ENCODE measurements around the gene DCUN1D2.

DCUN1D2 gene

DNA sequence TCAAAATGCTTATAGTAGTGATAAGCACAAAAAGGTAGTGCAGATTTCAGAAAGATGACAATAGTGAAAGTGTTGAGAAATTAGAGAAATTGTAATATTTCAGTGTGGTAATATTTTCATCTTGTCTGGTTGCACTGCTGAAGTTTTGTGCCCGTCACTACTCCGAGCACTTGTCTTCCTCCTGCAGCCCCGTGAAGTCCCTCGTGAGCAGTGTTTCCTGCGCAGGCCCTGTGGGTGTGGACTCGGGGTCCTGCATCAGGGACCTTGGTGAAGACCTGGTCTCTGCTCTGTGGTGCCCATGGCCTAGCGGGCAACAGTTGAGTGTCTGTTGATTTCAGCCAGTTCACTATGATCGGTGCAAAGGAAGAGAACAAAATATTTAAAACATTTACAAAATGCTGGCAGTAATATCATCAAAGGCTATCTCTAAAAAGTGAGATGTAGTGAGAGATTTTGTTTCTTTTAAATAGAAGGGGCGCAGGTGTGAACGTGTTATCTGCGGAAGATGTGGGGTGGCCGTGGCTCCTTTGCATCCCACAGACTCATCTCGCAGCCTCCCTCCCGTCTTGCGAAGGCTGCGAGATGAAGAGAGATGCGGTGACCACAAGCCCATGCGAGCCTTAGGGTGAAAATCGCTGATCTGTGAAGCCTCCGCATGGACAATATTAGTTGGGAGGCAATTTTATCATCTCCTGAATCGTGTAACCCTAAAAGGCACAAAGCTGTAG, 27.7 kb upstream of the DCUN1D2 start:
- in situ Hi-C loops (cut with HindIII; ENCODE audit: low sequenced_read_pairs), result no loop called here
- DNase-seq (ENCODE audit: low read depth, low spot score), result no peak
- H3K4me3 ChIP-seq (ENCODE audit: low read depth, low read length), result no peak overlapping the region
- TF ChIP-seq, protein P1, sequence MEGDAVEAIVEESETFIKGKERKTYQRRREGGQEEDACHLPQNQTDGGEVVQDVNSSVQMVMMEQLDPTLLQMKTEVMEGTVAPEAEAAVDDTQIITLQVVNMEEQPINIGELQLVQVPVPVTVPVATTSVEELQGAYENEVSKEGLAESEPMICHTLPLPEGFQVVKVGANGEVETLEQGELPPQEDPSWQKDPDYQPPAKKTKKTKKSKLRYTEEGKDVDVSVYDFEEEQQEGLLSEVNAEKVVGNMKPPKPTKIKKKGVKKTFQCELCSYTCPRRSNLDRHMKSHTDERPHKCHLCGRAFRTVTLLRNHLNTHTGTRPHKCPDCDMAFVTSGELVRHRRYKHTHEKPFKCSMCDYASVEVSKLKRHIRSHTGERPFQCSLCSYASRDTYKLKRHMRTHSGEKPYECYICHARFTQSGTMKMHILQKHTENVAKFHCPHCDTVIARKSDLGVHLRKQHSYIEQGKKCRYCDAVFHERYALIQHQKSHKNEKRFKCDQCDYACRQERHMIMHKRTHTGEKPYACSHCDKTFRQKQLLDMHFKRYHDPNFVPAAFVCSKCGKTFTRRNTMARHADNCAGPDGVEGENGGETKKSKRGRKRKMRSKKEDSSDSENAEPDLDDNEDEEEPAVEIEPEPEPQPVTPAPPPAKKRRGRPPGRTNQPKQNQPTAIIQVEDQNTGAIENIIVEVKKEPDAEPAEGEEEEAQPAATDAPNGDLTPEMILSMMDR (IDR thresholded peaks at IDR 0.05; ENCODE audit: low read depth, low read length), result no peak

DNA sequence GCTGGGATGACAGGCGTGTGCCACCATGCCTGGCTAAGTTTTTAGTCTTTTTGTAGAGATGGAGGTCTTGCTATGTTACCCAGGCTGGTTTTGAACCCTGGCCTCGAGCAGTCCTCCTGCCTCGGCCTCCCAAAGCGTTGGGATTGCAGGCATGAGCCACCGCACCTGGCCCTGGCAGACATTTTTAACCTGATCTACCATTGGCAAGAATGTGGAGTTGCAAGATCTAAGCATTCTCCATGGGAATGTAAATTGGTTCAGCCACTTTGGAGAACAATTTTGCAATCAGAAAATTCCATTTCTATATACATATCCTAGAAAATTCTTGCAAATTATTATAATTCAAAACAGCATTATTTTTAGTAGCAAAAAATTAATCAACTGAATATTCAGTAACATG, 24.3 kb upstream of the DCUN1D2 start:
- in situ Hi-C loops (cut with HindIII; ENCODE audit: low sequenced_read_pairs), result no loop called here
- DNase-seq (ENCODE audit: low read depth, low spot score), result no peak
- TF ChIP-seq, protein P1 (IDR thresholded peaks at IDR 0.05; ENCODE audit: low read depth, low read length), result no peak
- no peak overlapping the region for H3K4me3 ChIP-seq (ENCODE audit: low read depth, low read length)

DNA sequence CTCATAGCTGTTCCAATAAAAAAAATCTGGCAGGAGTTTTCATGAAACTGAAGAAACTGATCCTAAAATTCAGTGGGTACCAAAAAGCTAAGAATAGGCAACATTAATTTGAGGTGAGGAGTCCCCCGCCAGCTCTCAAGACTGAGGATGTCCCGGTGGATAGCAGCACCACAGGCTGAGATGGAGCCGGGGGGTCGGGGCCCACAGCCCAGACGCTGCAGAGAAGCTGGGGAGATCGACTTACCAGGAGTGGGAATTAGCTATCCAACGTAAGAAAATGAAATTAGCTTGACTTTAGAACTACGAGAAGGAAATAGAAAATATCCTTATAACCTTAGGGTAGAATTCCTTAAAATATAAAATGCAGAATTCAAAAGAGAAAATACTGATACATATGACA, 23.2 kb upstream of the DCUN1D2 start:
- no peak for DNase-seq (ENCODE audit: low read depth, low spot score)
- TF ChIP-seq, protein P1 (IDR thresholded peaks at IDR 0.05; ENCODE audit: low read depth, low read length), result no peak
- in situ Hi-C loops (cut with HindIII; ENCODE audit: low sequenced_read_pairs), result no loop called here
- H3K4me3 ChIP-seq (ENCODE audit: low read depth, low read length), result no peak overlapping the region

DNA sequence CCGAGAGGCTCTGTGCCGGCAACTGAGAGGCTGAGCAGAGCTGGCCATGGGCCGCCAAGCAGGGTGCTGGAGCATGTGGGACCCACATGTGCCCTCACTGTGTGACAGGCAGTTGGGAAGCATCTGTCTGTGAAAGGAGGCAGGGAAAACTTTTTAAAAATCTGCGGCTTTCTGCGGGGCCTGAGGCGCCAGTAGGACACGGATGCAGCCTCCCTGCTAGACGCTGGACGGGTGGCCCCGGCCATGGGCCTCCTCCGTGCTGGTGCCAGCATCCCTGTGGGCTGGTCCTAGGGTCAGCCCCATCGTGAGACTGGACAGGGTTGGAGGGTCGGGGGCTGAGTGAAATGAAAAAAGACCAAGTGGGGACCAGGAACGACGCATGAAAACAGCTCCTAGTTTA, 20.9 kb upstream of the DCUN1D2 start:
- H3K4me3 ChIP-seq (ENCODE audit: low read depth, low read length), result no peak overlapping the region
- no peak for DNase-seq (ENCODE audit: low read depth, low spot score)
- TF ChIP-seq, protein P1 (IDR thresholded peaks at IDR 0.05; ENCODE audit: low read depth, low read length), result no peak
- in situ Hi-C loops (cut with HindIII; ENCODE audit: low sequenced_read_pairs), result no loop called here

DNA sequence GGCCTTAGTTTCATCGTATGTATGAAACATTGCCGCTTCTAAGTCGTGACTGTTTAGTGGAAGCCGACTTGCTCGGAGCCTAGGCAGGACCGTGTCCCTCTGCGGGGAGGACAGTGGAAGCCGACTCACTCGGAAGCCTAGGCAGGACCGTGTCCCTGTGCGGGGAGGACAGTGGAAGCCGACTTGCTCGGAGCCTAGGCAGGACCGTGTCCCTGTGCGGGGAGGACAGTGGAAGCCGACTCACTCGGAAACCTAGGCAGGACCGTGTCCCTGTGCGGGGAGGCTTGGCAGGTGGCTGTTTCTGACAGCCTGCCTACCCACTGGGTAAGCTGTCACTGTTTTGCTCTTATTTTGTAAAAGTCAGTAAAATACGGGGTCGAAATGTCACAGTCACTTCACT, 20.4 kb upstream of the DCUN1D2 start:
- TF ChIP-seq, protein P1 (IDR thresholded peaks at IDR 0.05; ENCODE audit: low read depth, low read length), result no peak
- no peak for DNase-seq (ENCODE audit: low read depth, low spot score)
- in situ Hi-C loops (cut with HindIII; ENCODE audit: low sequenced_read_pairs), result no loop called here
- H3K4me3 ChIP-seq (ENCODE audit: low read depth, low read length), result no peak overlapping the region

DNA sequence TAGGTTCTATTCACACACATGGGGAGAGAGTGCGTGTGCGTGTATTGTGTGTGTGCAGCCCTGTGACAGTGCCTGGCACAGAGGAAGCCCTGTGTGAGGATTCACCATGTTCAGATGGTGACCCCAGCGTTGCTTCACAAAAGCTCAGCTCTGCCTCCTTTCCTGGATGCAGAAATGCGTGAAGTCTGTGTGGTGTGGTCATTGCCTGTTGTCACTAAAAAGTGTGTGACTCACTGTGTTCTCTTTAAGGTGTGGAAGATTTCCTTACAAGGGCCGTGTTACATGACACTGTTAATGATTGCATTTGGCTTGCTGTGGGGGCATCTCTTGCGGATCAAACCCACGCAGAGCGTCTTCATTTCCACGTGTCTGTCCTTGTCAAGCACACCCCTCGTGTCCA, 19.5 kb upstream of the DCUN1D2 start:
- H3K4me3 ChIP-seq (ENCODE audit: low read depth, low read length), result no peak overlapping the region
- TF ChIP-seq, protein P1 (IDR thresholded peaks at IDR 0.05; ENCODE audit: low read depth, low read length), result no peak
- DNase-seq (ENCODE audit: low read depth, low spot score), result no peak
- in situ Hi-C loops (cut with HindIII; ENCODE audit: low sequenced_read_pairs), result no loop called here

Measured in astrocyte of the spinal cord (primary cell).